ENCODE results near the gene SCRT2.

The SCRT2 gene

DNA sequence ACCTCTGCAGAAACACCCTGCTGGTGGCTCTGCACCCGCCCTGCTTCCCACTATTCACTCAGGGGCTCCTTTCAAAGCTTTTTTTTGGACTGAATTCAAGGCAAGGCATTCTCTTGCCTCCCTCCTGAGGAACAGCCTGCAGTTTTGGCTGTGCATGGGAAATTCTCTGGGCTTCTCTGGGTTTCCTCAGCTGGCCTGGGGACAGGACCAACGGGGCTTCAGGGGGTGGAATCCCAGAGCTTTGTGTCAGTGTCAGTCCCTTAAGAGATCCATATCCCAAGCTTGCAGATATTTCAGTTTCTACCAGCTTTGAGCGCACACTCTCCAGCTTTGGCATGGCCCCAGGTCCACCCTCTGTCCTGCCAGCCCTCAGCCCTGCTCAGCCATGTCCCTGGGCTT lies 2.0 kb downstream of the SCRT2 start:
- H2BK12ac ChIP-seq (ENCODE audit: low read length in 2 of 2), result no peak overlapping the region
- no peak for DNase-seq
- no peak overlapping the region for H4K91ac ChIP-seq (ENCODE audit: low read length)
- H3K27ac ChIP-seq (ENCODE audit: low read length, poor library complexity, severe bottlenecking), result no peak overlapping the region
- no peak overlapping the region for H2BK5ac ChIP-seq (ENCODE audit: low read depth, low read length, poor library complexity, severe bottlenecking)
- H3K23ac ChIP-seq (ENCODE audit: low read length in 2 of 2), result no peak overlapping the region
- WGBS, result 54% methylated on average over 3 of the region's 3 CpGs
- H3K18ac ChIP-seq (ENCODE audit: low read depth in 1 of 2, low read length in 2 of 2), result no peak overlapping the region
- H4K8ac ChIP-seq (ENCODE audit: low read length), result no peak overlapping the region
- no peak overlapping the region for H2AFZ ChIP-seq (ENCODE audit: low read depth, low read length)
- no peak overlapping the region for H2BK15ac ChIP-seq (ENCODE audit: low read depth, poor library complexity, severe bottlenecking)
- no peak overlapping the region for H3K4ac ChIP-seq (ENCODE audit: low read depth in 1 of 2, low read length in 2 of 2)
- no peak overlapping the region for H3K4me2 ChIP-seq (ENCODE audit: low read length, poor library complexity, severe bottlenecking)
- H2BK120ac ChIP-seq (ENCODE audit: low read depth, low read length), result no peak overlapping the region
- H3K9ac ChIP-seq (ENCODE audit: low read length), result no peak overlapping the region
- peaks cover 12% of the 10 kb centered on the region for H3K4me1 ChIP-seq (ENCODE audit: control insufficient read depth, insufficient read depth, low read depth, low read length)
- H3K79me1 ChIP-seq (replicated peaks; ENCODE audit: low read length, poor library complexity, severe bottlenecking), result no peaks in the 10 kb centered on the region
- H3K4me3 ChIP-seq (ENCODE audit: insufficient read depth in 1 of 2, low read depth in 1 of 2, low read length in 2 of 2), result no peak overlapping the region
- H3K27me3 ChIP-seq (ENCODE audit: control insufficient read depth in 1 of 2, insufficient read depth in 1 of 2, low read length in 2 of 2), result peaks cover 90 to 91% of the 10 kb centered on the region in 2 experiments
- H2AK5ac ChIP-seq (ENCODE audit: low read length, severe bottlenecking), result no peak overlapping the region
- H3K36me3 ChIP-seq (ENCODE audit: control insufficient read depth in 1 of 2, insufficient read depth in 2 of 2, low read depth in 1 of 2, low read length in 2 of 2), result no peaks in the 10 kb centered on the region
- H3K14ac ChIP-seq (ENCODE audit: low read length in 2 of 2), result no peak overlapping the region
- H3K9me3 ChIP-seq (ENCODE audit: control insufficient read depth, low read length), result no peaks in the 10 kb centered on the region

DNA sequence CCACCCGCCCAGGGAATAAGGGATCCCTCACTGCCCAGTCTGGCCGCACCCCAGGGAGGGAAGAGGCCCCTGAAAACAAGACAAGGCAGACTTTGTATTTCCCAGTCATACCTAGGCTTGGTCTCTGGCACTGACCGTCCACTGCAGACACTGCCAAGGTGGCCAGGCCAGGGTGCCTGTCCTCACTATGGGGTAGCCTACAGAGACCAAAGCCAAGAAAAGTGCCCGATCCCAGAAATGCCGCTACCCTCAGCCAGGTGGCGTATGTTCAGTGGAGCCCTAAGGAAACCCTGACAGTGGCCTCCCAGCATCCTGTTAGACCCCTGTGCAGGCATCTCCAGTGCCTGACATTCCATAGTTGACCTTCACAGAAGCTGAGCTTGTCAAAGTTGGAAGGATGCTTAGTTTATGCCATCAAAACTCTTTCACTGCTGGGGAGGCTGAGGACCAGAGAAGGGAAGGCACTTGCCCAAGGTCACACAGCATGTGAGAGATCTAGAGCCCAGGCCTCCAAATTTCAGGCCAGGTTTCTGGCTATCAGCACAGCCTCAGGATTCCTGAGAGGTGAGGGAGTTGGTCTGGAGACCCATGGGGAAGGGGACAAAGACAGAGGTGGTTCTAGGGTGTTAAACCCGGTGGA lies 2.5 kb downstream of the SCRT2 start:
- no peak overlapping the region for H2BK120ac ChIP-seq (ENCODE audit: low read depth, low read length)
- peaks cover 12% of the 10 kb centered on the region for H3K4me1 ChIP-seq (ENCODE audit: control insufficient read depth, insufficient read depth, low read depth, low read length)
- no peaks in the 10 kb centered on the region for H3K9me3 ChIP-seq (ENCODE audit: control insufficient read depth, low read length)
- H3K27ac ChIP-seq (ENCODE audit: low read length, poor library complexity, severe bottlenecking), result no peak overlapping the region
- H3K9ac ChIP-seq (ENCODE audit: low read length), result no peak overlapping the region
- no peak overlapping the region for H2BK15ac ChIP-seq (ENCODE audit: low read depth, poor library complexity, severe bottlenecking)
- DNase-seq, result no peak
- no peak overlapping the region for H3K4me2 ChIP-seq (ENCODE audit: low read length, poor library complexity, severe bottlenecking)
- no peak overlapping the region for H2BK12ac ChIP-seq (ENCODE audit: low read length in 2 of 2)
- H4K8ac ChIP-seq (ENCODE audit: low read length), result no peak overlapping the region
- no peak overlapping the region for H2AFZ ChIP-seq (ENCODE audit: low read depth, low read length)
- peaks cover 90 to 91% of the 10 kb centered on the region in 2 experiments for H3K27me3 ChIP-seq (ENCODE audit: control insufficient read depth in 1 of 2, insufficient read depth in 1 of 2, low read length in 2 of 2)
- no peak overlapping the region for H3K14ac ChIP-seq (ENCODE audit: low read length in 2 of 2)
- no peak overlapping the region for H3K4me3 ChIP-seq (ENCODE audit: insufficient read depth in 1 of 2, low read depth in 1 of 2, low read length in 2 of 2)
- 61% methylated on average over 7 of the region's 7 CpGs for WGBS
- H3K4ac ChIP-seq (ENCODE audit: low read depth in 1 of 2, low read length in 2 of 2), result no peak overlapping the region
- H2BK5ac ChIP-seq (ENCODE audit: low read depth, low read length, poor library complexity, severe bottlenecking), result no peak overlapping the region
- no peaks in the 10 kb centered on the region for H3K79me1 ChIP-seq (replicated peaks; ENCODE audit: low read length, poor library complexity, severe bottlenecking)
- no peak overlapping the region for H4K91ac ChIP-seq (ENCODE audit: low read length)
- no peak overlapping the region for H3K18ac ChIP-seq (ENCODE audit: low read depth in 1 of 2, low read length in 2 of 2)
- H3K23ac ChIP-seq (ENCODE audit: low read length in 2 of 2), result no peak overlapping the region
- H3K36me3 ChIP-seq (ENCODE audit: control insufficient read depth in 1 of 2, insufficient read depth in 2 of 2, low read depth in 1 of 2, low read length in 2 of 2), result no peaks in the 10 kb centered on the region
- H2AK5ac ChIP-seq (ENCODE audit: low read length, severe bottlenecking), result no peak overlapping the region

DNA sequence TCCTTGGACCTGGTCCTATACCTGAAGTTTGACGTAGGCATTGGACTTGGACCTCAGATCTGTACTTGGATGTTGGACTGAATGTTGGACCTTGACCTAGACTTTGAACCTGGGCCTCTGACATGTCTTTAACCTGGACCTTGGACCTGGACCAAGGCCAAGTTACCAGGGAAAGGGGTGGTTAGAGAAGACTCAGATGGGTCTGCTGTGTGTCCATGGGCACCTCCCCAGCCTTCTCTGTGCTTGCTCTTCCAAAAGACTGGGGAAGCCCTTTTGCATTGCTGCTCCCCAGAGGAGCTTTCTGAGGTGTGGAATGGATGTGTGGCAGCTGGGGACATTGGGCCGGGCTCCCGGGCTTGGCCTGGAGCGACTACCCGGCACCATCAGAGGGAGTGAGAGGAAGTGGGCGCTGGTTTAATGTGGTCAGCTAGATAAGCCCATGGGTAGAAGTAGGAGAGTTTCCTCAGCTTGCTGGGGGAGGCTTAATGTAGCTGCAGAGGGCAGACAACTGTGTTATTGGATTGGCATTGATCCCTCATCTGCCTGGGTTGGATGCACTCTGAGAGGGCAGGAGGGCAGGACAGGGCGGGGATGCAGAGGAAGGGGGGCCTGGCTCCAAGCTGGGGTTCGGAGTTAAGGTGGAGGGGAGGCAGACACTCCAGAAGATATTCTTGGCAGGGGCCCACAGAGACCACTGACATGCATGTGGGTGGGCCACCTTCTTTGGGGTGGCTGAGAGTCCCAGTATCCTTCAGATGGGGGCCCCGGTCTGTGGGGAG lies 4.2 kb downstream of the SCRT2 start:
- Histone ChIP-seq H3K4me2 (ENCODE audit: low read length, poor library complexity, severe bottlenecking) (no peak overlapping the region), H3K4me1 (ENCODE audit: control insufficient read depth, insufficient read depth, low read depth, low read length) (peaks cover 12% of the 10 kb centered on the region), H2BK120ac (ENCODE audit: low read depth, low read length) (no peak overlapping the region), H3K14ac (ENCODE audit: low read length in 2 of 2) (no peak overlapping the region), H2BK15ac (ENCODE audit: low read depth, poor library complexity, severe bottlenecking) (no peak overlapping the region), H3K9ac (ENCODE audit: low read length) (no peak overlapping the region), H2BK12ac (ENCODE audit: low read length in 2 of 2) (no peak overlapping the region), H3K4ac (ENCODE audit: low read depth in 1 of 2, low read length in 2 of 2) (no peak overlapping the region), H3K18ac (ENCODE audit: low read depth in 1 of 2, low read length in 2 of 2) (no peak overlapping the region), H4K91ac (ENCODE audit: low read length) (no peak overlapping the region), H3K27me3 (ENCODE audit: control insufficient read depth in 1 of 2, insufficient read depth in 1 of 2, low read length in 2 of 2) (peaks cover 80 to 91% of the 10 kb centered on the region in 2 experiments), H3K9me3 (ENCODE audit: control insufficient read depth, low read length) (no peaks in the 10 kb centered on the region), H3K23ac (ENCODE audit: low read length in 2 of 2) (no peak overlapping the region), H4K8ac (ENCODE audit: low read length) (no peak overlapping the region), H2AFZ (ENCODE audit: low read depth, low read length) (no peak overlapping the region), H2BK5ac (ENCODE audit: low read depth, low read length, poor library complexity, severe bottlenecking) (no peak overlapping the region), H3K36me3 (ENCODE audit: control insufficient read depth in 1 of 2, insufficient read depth in 2 of 2, low read depth in 1 of 2, low read length in 2 of 2) (no peaks in the 10 kb centered on the region), H3K4me3 (ENCODE audit: insufficient read depth in 1 of 2, low read depth in 1 of 2, low read length in 2 of 2) (no peak overlapping the region), H3K79me1 (replicated peaks; ENCODE audit: low read length, poor library complexity, severe bottlenecking) (no peaks in the 10 kb centered on the region), H2AK5ac (ENCODE audit: low read length, severe bottlenecking) (no peak overlapping the region), H3K27ac (ENCODE audit: low read length, poor library complexity, severe bottlenecking) (no peak overlapping the region)
- WGBS, result 85% methylated on average over 9 of the region's 9 CpGs
- DNase-seq, result no peak

GRCh38 chr20:669573-669972 lies 6.0 kb downstream of the SCRT2 start:
- Histone ChIP-seq H3K14ac (ENCODE audit: low read length in 2 of 2) (no peak overlapping the region), H2BK12ac (ENCODE audit: low read length in 2 of 2) (no peak overlapping the region), H2BK120ac (ENCODE audit: low read depth, low read length) (no peak overlapping the region), H3K27ac (ENCODE audit: low read length, poor library complexity, severe bottlenecking) (no peak overlapping the region), H3K9me3 (ENCODE audit: control insufficient read depth, low read length) (no peaks in the 10 kb centered on the region), H2AFZ (ENCODE audit: low read depth, low read length) (no peak overlapping the region), H3K23ac (ENCODE audit: low read length in 2 of 2) (no peak overlapping the region), H3K4me1 (ENCODE audit: control insufficient read depth, insufficient read depth, low read depth, low read length) (peaks cover 1% of the 10 kb centered on the region), H3K4me2 (ENCODE audit: low read length, poor library complexity, severe bottlenecking) (no peak overlapping the region), H3K79me1 (replicated peaks; ENCODE audit: low read length, poor library complexity, severe bottlenecking) (no peaks in the 10 kb centered on the region), H2AK5ac (ENCODE audit: low read length, severe bottlenecking) (no peak overlapping the region), H4K91ac (ENCODE audit: low read length) (no peak overlapping the region), H2BK15ac (ENCODE audit: low read depth, poor library complexity, severe bottlenecking) (no peak overlapping the region), H3K27me3 (ENCODE audit: control insufficient read depth in 1 of 2, insufficient read depth in 1 of 2, low read length in 2 of 2) (peaks cover 81 to 95% of the 10 kb centered on the region in 2 experiments), H3K36me3 (ENCODE audit: control insufficient read depth in 1 of 2, insufficient read depth in 2 of 2, low read depth in 1 of 2, low read length in 2 of 2) (no peaks in the 10 kb centered on the region), H3K18ac (ENCODE audit: low read depth in 1 of 2, low read length in 2 of 2) (no peak overlapping the region), H4K8ac (ENCODE audit: low read length) (no peak overlapping the region), H3K4ac (ENCODE audit: low read depth in 1 of 2, low read length in 2 of 2) (no peak overlapping the region), H2BK5ac (ENCODE audit: low read depth, low read length, poor library complexity, severe bottlenecking) (no peak overlapping the region), H3K4me3 (ENCODE audit: insufficient read depth in 1 of 2, low read depth in 1 of 2, low read length in 2 of 2) (no peak overlapping the region), H3K9ac (ENCODE audit: low read length) (no peak overlapping the region)
- DNase-seq, result no peak
- 82% methylated on average over 7 of the region's 7 CpGs for WGBS

Measured in mesenchymal stem cell (in vitro differentiated cells and primary cell).